HG02610 (cell line): ENCODE measurements around the gene NAA15.
"Not testable (repeated sequence)": the region's sequence is repeated elsewhere in the genome, so short reads cannot be mapped to it uniquely, and the experiment has no call there.

Experiments used
- ATAC-seq: cut with Tn5 transposase; IDR thresholded peaks from one replicate; pipeline ENCODE4 v1.9.1; 2021; ENCODE audit warnings: mild to moderate bottlenecking, moderate library complexity; ENCODE audit not compliant: unreplicated experiment

The NAA15 gene

DNA sequence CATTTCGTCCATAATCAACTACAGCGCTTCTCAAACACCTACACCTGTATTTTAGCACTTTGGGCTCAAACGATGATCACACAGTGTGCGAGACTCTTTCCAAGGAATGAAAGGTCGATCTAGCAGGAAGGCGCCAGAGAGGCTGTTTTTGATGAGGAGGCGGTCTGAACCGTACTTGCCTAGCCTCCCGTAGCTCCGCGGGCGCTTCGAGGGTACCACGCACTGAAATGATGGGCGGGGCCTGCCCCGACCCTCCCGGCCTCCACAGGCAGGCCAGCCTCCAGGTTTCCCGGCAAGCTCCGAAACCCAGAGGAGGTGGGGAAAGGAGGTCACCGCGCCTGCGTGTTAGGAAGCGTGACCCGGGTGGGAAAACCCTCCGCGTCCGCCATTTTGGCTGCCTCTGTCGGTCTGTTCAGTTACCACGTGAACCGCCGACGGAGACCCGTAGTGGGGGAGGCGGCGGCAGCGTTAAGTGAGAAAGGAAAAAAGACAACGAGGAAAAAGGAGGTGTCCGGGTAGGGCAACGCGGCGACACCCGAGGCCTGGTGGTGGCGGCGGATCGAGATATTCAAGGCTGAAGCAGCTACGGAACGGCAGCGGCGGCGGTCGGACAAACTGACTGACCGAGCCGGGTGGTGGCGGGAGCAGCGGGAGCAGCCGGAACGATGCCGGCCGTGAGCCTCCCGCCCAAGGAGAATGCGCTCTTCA lies at the start of gene NAA15:
NAA15 (plus strand) TSS at position 393 of the 708 bp plus-strand sequence; CDS start at position 666, 273 bp downstream.
- peak; percentile 84 for ATAC-seq

GRCh38 chr4:139253046-139253445 lies 48.3 kb upstream of the NAA15 start:
- no peak for ATAC-seq

DNA sequence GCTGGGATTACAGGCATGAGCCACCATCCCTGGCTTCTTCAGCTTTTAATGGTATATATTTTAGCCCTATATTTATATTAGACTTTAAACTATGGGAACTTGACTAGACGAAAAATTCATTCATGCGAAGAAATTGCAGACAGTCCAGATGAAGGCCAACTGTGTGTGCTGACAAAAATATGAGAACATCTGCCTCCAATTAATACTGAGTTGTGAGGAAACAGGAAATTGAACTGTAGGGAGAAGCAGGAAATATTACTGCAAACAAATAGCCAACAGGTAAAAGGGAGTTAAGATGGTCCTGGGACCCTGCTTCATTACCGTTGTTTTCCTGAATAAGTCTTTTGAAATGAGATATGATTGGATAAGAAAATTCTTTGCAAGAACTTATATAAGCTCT lies 47.6 kb upstream of the NAA15 start:
- no peak for ATAC-seq

GRCh38 chr4:139255581-139255980 lies 45.7 kb upstream of the NAA15 start:
- not testable (repeated sequence) for ATAC-seq

DNA sequence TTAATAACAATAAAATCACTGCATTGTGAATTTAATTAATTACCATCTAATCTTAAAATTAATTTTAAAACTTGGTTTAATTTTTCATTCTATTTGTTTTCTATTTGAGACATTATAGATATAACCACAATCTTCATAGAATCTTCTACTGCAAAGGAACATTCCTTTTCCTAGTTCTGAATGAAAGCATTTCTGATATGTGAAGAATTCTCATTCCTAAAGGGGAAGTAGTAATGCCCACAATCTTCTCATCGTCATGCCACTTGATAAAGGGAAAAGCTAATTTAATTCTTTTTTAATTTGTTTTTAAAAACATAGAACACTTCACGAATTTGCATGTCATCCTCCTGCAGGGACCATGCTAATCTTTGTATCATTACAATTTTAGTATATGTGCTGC lies 45.0 kb upstream of the NAA15 start:
- ATAC-seq = no peak

GRCh38 chr4:139265654-139266053 lies 35.7 kb upstream of the NAA15 start:
- no peak for ATAC-seq

DNA sequence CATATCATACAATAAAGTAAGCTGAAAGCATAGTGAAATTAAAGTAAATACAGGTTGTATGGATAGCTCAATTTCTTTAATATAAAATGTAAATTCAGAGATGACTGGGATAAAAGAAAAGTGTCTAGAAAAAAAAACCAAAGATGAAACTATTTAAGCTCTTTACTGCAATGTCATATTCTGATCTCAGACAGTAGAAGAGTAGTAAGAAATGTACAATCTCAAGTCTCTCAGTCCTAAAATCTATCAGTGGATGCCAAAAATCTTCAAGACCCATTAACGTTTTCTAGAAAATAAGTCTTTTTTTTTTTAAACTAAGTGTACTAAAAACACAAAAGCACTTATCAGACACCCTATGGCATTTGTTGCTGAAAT lies 35.1 kb upstream of the NAA15 start:
- ATAC-seq = no peak

GRCh38 chr4:139266583-139267257 lies 34.6 kb upstream of the NAA15 start:
- peak; percentile 96 for ATAC-seq

- no peak for ATAC-seq
These were observed 34.0 kb upstream of the NAA15 start for GRCh38 chr4:139267301-139267700.

GRCh38 chr4:139273835-139274234 lies 27.5 kb upstream of the NAA15 start:
- ATAC-seq = no peak

- ATAC-seq = no peak
These were observed 26.5 kb upstream of the NAA15 start for GRCh38 chr4:139274790-139275189.

GRCh38 chr4:139275281-139275735 lies 26.0 kb upstream of the NAA15 start:
- no peak for ATAC-seq

GRCh38 chr4:139278485-139278884 lies 22.8 kb upstream of the NAA15 start:
- no peak for ATAC-seq

DNA sequence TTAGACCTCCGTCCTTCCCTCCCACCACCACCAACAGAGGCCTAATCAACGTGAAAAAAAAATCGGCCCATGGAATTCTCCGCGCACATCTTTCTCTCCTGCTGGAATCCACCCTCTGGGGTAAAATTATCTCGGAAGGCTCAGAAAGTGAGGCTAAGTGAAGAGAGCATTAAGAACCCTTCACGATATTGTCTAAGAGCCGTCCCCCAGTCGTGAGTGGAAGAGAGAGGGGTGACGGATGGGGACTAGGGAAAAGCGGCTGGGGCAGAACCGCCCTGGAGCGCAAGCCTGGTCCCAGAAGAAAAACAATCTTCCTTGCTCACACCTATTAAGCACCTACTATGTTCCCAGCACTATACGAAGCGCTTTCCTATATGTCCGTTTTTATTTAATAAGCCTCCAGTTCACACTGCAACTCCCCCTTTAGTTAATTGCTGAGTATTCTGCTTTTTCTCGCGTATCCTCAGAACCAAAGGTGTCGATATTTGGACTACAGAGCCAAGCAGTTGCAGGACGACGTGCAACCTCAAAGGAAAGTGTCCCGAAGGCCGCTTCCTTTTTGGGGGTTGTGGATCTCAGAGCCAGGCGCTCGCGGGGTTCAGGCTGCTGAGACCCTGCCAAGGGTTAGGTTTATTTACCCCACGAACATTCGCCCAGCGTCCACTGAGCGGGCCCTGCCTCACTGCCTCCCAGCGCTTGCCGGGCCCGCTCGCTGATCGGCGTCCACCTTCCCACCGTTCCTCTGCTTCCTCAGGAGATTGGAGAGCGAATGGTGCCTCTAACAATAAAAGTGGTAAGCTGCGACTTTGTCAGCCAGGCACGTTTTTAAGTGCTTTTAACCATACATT lies 22.2 kb upstream of the NAA15 start:
- no peak for ATAC-seq

- ATAC-seq = no peak
These were observed 21.3 kb upstream of the NAA15 start, which contains the start of gene MGARP for GRCh38 chr4:139279760-139280620. TSS of gene MGARP (minus strand) at chr4:139280225. CDS start at chr4:139280158, 67 bp downstream.

DNA sequence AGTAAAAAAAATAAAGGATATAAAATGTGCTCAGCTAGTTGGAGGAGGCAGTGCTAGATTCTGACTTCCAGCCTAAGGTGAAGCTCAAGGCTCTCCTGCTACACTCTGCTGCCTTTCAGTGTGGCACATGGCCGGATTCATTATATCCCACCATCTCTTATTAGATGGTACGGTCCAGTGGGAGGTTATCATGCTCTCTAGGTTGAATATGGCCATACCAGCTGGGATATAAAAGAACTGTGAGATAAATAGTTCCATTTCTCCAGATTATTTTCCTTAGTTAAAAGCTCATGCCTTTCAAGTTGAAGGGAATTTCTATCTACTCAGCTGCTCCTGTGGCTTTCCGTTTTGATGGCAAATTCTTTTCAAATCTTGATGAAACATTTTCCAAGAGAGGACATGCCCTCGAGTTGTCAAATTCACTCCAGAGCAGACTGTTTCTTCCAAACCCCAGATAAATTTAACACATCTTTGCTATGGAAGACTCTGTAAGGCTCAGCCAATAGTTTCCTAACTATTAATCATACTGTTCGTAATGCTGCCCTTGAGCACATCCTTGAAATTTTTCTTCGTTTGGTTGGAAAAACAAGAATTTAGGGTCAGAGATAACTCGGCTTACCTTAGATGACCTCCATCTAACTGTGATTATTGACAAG lies 19.1 kb upstream of the NAA15 start:
- ATAC-seq = no peak

DNA sequence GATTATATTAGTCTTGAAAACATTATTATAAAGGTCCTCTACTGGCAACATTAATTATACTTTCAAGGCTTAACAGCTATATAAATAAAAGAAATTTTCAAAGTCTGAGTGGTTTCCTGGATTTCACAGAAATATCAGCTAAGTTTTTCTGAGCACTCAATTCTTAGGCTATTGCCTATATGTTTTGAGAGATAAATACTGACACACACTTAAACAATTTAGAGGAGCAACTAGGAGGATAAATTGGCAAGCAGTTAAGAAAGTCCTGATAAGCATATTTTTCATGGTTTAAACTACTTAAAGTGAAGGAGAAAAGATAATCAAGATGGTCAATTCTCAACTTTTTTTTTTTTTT lies 18.6 kb upstream of the NAA15 start:
- no peak for ATAC-seq

GRCh38 chr4:139286186-139286698 lies 15.1 kb upstream of the NAA15 start:
- no peak for ATAC-seq

- ATAC-seq = peak; percentile 87
These were observed 5.9 kb upstream of the NAA15 start for GRCh38 chr4:139295206-139295941.
